Fibroblast of lung (primary cell): ENCODE data around the gene MLYCD.

Experiments
- EZH2 ChIP-seq: IDR thresholded peaks from 2 replicates; pipeline ENCODE4 v1.5.1; 2012; ENCODE audit warnings: low read length, control low read depth, mild to moderate bottlenecking; ENCODE audit errors: missing control alignments
- TF ChIP-seq, protein P1 (sequence below), 2 donors: IDR thresholded peaks in 1 of 2; conservative IDR thresholded peaks in 1 of 2; 1 replicate in 1 of 2; 2 replicates in 1 of 2; pipeline ENCODE4 v1.5.1; 2011 to 2012; ENCODE audit warnings: low read length in 2 of 2, control low read depth in 1 of 2, inconsistent platforms in 1 of 2, low read depth in 1 of 2, mild to moderate bottlenecking in 1 of 2

DNA sequence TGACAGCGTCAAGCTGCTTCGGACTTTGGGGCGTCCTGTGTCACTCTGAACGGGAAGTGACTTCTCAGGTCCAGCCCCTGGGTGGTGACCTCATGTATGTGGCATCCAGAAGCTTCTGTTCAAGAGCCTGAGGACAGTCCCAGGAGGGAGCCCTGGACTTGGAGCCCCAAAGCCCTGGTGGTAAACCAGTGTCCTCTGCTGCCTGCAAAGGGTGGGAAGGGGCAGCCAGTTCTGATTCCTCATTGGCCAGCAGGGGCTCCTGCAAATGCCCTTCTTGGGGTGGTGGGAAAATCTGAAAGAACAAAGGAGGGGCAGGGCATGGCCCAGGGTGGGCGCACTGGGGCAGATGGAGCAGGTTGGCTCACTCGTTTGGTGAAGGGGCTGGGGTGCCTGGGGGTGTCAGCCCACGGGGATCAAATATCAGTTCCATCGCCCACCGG is 55.7 kb downstream of the MLYCD start:
- TF ChIP-seq EZH2: no peak
- TF ChIP-seq, protein P1, sequence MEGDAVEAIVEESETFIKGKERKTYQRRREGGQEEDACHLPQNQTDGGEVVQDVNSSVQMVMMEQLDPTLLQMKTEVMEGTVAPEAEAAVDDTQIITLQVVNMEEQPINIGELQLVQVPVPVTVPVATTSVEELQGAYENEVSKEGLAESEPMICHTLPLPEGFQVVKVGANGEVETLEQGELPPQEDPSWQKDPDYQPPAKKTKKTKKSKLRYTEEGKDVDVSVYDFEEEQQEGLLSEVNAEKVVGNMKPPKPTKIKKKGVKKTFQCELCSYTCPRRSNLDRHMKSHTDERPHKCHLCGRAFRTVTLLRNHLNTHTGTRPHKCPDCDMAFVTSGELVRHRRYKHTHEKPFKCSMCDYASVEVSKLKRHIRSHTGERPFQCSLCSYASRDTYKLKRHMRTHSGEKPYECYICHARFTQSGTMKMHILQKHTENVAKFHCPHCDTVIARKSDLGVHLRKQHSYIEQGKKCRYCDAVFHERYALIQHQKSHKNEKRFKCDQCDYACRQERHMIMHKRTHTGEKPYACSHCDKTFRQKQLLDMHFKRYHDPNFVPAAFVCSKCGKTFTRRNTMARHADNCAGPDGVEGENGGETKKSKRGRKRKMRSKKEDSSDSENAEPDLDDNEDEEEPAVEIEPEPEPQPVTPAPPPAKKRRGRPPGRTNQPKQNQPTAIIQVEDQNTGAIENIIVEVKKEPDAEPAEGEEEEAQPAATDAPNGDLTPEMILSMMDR (conservative IDR thresholded peaks at IDR 0.05 in 1 of 2, IDR thresholded peaks at IDR 0.05 in 1 of 2; ENCODE audit: low read depth in 1 of 2, low read length in 2 of 2): no peak
